Measurements from ENCODE around the gene ICOS. TPM values are rescaled to one million over a fixed set of nuclear protein-coding genes. Genes with fewer than 3 reads are reported as not detected.

ICOS gene
- total RNA-seq, 1 experiment from 2014 or later = not detected

DNA sequence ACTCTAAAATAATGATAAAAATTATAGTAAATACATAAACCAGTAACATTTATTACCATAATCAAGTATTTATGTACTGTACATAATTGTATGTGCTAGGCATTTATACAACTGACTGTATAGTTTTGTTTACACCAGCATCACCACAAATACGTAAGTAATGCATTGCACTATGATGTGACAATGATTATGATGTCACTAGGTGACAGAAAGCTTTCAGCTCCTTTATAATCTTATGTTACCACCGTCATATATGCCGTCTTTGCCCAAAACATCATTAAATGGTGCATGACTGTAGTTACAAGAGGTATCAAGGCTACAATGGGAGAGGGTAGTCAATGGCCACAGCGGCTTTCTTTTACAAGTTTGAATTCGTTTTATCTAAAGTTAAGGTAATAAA lies 60.1 kb downstream of the ICOS start:
- Histone ChIP-seq H3K9me2 (ENCODE audit: insufficient read depth) (no peaks in the 10 kb centered on the region), H3K27ac (no peak overlapping the region), H3K9me3 (ENCODE audit: insufficient read depth, low read depth) (no peaks in the 10 kb centered on the region), H2AFZ (no peak overlapping the region), H3F3A (ENCODE audit: insufficient read depth, low read depth) (no peaks in the 10 kb centered on the region), H3K4me1 (replicated peaks; ENCODE audit: insufficient read depth) (no peaks in the 10 kb centered on the region), H3K4me3 (no peak overlapping the region), H4K20me1 (ENCODE audit: insufficient read depth) (no peaks in the 10 kb centered on the region), H3K4me2 (no peak overlapping the region), H3K79me2 (ENCODE audit: low read depth) (no peaks in the 10 kb centered on the region), H3K36me3 (ENCODE audit: low read depth) (no peaks in the 10 kb centered on the region), H3K27me3 (ENCODE audit: insufficient read depth, low read depth) (no peaks in the 10 kb centered on the region)
- POLR2A ChIA-PET (ENCODE audit: unreplicated experiment) = no interaction called here
- intact Hi-C loops (cut with micrococcal nuclease; ENCODE audit: unreplicated experiment) = no loop called here
- BruUV-seq (replicated peaks) = no TSS peak
- TF ChIP-seq, protein P1, sequence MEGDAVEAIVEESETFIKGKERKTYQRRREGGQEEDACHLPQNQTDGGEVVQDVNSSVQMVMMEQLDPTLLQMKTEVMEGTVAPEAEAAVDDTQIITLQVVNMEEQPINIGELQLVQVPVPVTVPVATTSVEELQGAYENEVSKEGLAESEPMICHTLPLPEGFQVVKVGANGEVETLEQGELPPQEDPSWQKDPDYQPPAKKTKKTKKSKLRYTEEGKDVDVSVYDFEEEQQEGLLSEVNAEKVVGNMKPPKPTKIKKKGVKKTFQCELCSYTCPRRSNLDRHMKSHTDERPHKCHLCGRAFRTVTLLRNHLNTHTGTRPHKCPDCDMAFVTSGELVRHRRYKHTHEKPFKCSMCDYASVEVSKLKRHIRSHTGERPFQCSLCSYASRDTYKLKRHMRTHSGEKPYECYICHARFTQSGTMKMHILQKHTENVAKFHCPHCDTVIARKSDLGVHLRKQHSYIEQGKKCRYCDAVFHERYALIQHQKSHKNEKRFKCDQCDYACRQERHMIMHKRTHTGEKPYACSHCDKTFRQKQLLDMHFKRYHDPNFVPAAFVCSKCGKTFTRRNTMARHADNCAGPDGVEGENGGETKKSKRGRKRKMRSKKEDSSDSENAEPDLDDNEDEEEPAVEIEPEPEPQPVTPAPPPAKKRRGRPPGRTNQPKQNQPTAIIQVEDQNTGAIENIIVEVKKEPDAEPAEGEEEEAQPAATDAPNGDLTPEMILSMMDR (conservative IDR thresholded peaks at IDR 0.05) = no peak
- TF ChIP-seq EZH2 (IDR thresholded peaks at IDR 0.05; ENCODE audit: low read depth) = no peak
- DNase-seq = no peak
- CTCF ChIA-PET = no interaction called here

DNA sequence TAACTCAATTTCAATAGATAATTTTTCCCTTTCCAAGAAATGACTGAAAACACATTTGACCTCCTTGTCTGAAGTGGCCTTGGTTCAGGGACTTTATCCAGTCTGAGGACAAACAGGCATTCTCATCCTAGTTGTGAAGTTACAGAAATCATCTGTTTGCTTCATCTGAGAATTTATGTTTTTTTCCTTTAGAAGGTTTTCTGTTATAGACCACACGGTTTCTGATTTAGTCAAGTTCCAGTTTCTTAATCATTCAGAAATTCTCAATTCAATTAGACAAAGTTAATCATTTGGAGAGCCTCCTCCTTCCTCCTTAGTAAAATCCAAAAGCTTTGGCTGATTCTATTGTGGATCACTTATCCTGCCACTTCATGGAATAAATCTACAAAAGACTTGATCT lies 60.9 kb downstream of the ICOS start:
- CTCF ChIA-PET = no interaction called here
- H3K27ac ChIP-seq = no peak overlapping the region
- no peaks in the 10 kb centered on the region for H4K20me1 ChIP-seq (ENCODE audit: insufficient read depth)
- H3K27me3 ChIP-seq (ENCODE audit: insufficient read depth, low read depth) = no peaks in the 10 kb centered on the region
- no peak overlapping the region for H2AFZ ChIP-seq
- no peak for DNase-seq
- BruUV-seq (replicated peaks) = no TSS peak
- H3K4me1 ChIP-seq (replicated peaks; ENCODE audit: insufficient read depth) = no peaks in the 10 kb centered on the region
- H3K36me3 ChIP-seq (ENCODE audit: low read depth) = no peaks in the 10 kb centered on the region
- intact Hi-C loops (cut with micrococcal nuclease; ENCODE audit: unreplicated experiment) = no loop called here
- H3K9me3 ChIP-seq (ENCODE audit: insufficient read depth, low read depth) = no peaks in the 10 kb centered on the region
- no peaks in the 10 kb centered on the region for H3F3A ChIP-seq (ENCODE audit: insufficient read depth, low read depth)
- no peak overlapping the region for H3K4me3 ChIP-seq
- no peak overlapping the region for H3K4me2 ChIP-seq
- POLR2A ChIA-PET (ENCODE audit: unreplicated experiment) = no interaction called here
- TF ChIP-seq EZH2 (IDR thresholded peaks at IDR 0.05; ENCODE audit: low read depth) = no peak
- TF ChIP-seq, protein P1 (conservative IDR thresholded peaks at IDR 0.05) = no peak
- H3K9me2 ChIP-seq (ENCODE audit: insufficient read depth) = no peaks in the 10 kb centered on the region
- H3K79me2 ChIP-seq (ENCODE audit: low read depth) = no peaks in the 10 kb centered on the region

DNA sequence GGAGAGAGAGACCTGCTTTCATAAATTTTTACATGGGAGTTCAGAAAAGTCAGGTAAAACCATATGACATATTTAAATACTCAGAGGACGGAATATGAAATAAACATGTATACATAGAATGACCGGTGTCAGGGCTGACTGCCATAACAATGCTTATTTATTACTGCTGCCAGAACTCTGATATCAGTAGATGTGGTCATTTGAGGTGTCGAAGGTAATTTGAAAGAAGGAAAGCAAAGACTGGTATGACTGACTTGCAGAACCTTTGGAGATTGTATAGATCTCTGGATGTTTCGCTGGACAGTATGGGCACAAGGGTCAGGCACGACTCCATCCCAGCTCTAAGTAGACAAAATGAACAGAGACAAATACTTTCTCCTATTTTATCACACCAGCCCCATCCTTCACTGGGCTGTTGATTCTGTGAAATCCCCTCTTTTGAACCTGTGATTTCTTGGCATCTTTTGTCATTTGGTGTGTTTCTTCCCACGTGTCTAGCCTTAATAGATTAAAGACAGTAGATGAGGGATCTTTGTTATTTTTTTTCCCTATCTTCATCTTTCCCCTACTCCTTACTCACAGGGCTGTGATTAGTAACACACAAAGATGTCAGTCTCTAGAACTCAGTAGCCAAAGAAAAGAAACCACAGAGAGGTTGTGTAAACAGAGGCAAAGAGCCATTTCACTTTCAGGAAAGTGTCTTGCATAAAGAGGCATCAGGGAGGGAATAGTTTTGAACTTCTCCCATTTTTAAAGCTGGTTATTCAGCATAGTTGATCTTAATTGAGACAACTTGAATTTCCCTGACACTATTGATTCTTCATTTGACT lies 61.6 kb downstream of the ICOS start:
- Histone ChIP-seq H3K27ac (no peak overlapping the region), H3K4me1 (replicated peaks; ENCODE audit: insufficient read depth) (no peaks in the 10 kb centered on the region), H2AFZ (no peak overlapping the region), H3K36me3 (ENCODE audit: low read depth) (no peaks in the 10 kb centered on the region), H3K27me3 (ENCODE audit: insufficient read depth, low read depth) (no peaks in the 10 kb centered on the region), H3K9me3 (ENCODE audit: insufficient read depth, low read depth) (no peaks in the 10 kb centered on the region), H4K20me1 (ENCODE audit: insufficient read depth) (no peaks in the 10 kb centered on the region), H3K79me2 (ENCODE audit: low read depth) (no peaks in the 10 kb centered on the region), H3K4me3 (no peak overlapping the region), H3F3A (ENCODE audit: insufficient read depth, low read depth) (no peaks in the 10 kb centered on the region), H3K4me2 (no peak overlapping the region), H3K9me2 (ENCODE audit: insufficient read depth) (no peaks in the 10 kb centered on the region)
- ChIA-PET POLR2A (ENCODE audit: unreplicated experiment) (no interaction called here), CTCF (no interaction called here)
- DNase-seq = no peak
- BruUV-seq (replicated peaks) = no TSS peak
- TF ChIP-seq, protein P1 (conservative IDR thresholded peaks at IDR 0.05) = no peak
- TF ChIP-seq EZH2 (IDR thresholded peaks at IDR 0.05; ENCODE audit: low read depth) = no peak
- intact Hi-C loops (cut with micrococcal nuclease; ENCODE audit: unreplicated experiment) = no loop called here

Data from PC-9 (cell line).